Endodermal cell (in vitro differentiated cells): Measurements from ENCODE around the gene BSPH1. TPM values are rescaled to one million over a fixed set of nuclear protein-coding genes. Genes with fewer than 3 reads are reported as not detected.

Experiments
- DNase-seq: peaks from one replicate; pipeline ENCODE4 v3.0.0-alpha.2; 2017
- H3K27ac ChIP-seq: 2 replicates; pipeline ENCODE4 v1.5.1; 2013; ENCODE audit warnings: mild to moderate bottlenecking, low read depth, low read length, moderate library complexity
- H3K27me3 ChIP-seq: 2 replicates; pipeline ENCODE4 v1.6.1; 2013; ENCODE audit warnings: mild to moderate bottlenecking, low read length, moderate library complexity; ENCODE audit not compliant: insufficient read depth, control insufficient read depth, poor library complexity, severe bottlenecking
- H3K36me3 ChIP-seq: 2 replicates; pipeline ENCODE4 v1.7.0; 2013; ENCODE audit warnings: mild to moderate bottlenecking, low read length, moderate library complexity; ENCODE audit not compliant: control insufficient read depth, insufficient read depth
- H3K4me1 ChIP-seq: one replicate; pipeline ENCODE4 v1.7.0; 2013; ENCODE audit warnings: low read length; ENCODE audit not compliant: control insufficient read depth, insufficient read depth
- H3K4me3 ChIP-seq: 2 replicates; pipeline ENCODE4 v1.5.1; 2013; ENCODE audit warnings: mild to moderate bottlenecking, low read length, moderate library complexity
- H3K9ac ChIP-seq: 2 replicates; pipeline ENCODE4 v1.6.1; 2013; ENCODE audit warnings: mild to moderate bottlenecking, low read length, moderate library complexity; ENCODE audit not compliant: poor library complexity, severe bottlenecking; ENCODE audit errors: extremely low read depth
- H3K9me3 ChIP-seq: 2 replicates; pipeline ENCODE4 v1.6.1; 2013; ENCODE audit warnings: mild to moderate bottlenecking, low read length, moderate library complexity; ENCODE audit not compliant: control insufficient read depth
- H3K27ac Mint-ChIP-seq: 2 replicates; pipeline ENCODE4 v1.8.0; 2020; ENCODE audit warnings: mixed read lengths
- H3K27me3 Mint-ChIP-seq: 2 replicates; pipeline ENCODE4 v1.8.0; 2021; ENCODE audit warnings: mild to moderate bottlenecking, mixed read lengths; ENCODE audit not compliant: insufficient read depth
- H3K36me3 Mint-ChIP-seq: 2 replicates; pipeline ENCODE4 v1.8.0; 2020; ENCODE audit warnings: low read depth, mixed read lengths
- H3K4me1 Mint-ChIP-seq: 2 replicates; pipeline ENCODE4 v1.8.0; 2020; ENCODE audit warnings: mixed read lengths
- H3K4me3 Mint-ChIP-seq: 2 replicates; pipeline ENCODE4 v1.8.0; 2020; ENCODE audit warnings: mild to moderate bottlenecking, moderate library complexity, mixed read lengths
- H3K9me3 Mint-ChIP-seq: 2 replicates; pipeline ENCODE4 v1.8.0; 2020; ENCODE audit warnings: mild to moderate bottlenecking, mixed read lengths
- WGBS, 2 experiments: methylation state at CpG; one replicate each; pipeline versions ENCODE4 v1.1.5 to v1.1.7; 2013; ENCODE audit warnings: missing lambda C conversion rate in 2 of 2, mixed read lengths in 1 of 2; ENCODE audit not compliant: insufficient coverage in 1 of 2, insufficient read length in 1 of 2; 5-methylcytosine and 5-hydroxymethylcytosine counted together
- total RNA-seq, 2 donors: library from RNA; stranded (reverse); fragmentation: NEBNext Ultra II Directional in 1 of 2; extraction: Animal tissue kit (Norgen Biotek cat#: 25700) in 1 of 2; gene quantifications; 2 replicates in 1 of 2; 3 replicates in 1 of 2; pipeline ENCODE4 v1.2.1, GENCODE V29; 2021
- TF ChIP-seq, protein P1 (sequence below): fragments of 200-600 bp; sonication (generic); conservative IDR thresholded peaks from 2 replicates; pipeline ENCODE4 v1.5.0; 2021; ENCODE audit warnings: antibody characterized with exemption, mild to moderate bottlenecking

The BSPH1 gene
- total RNA-seq, 2 donors from 2014 or later: not detected

DNA sequence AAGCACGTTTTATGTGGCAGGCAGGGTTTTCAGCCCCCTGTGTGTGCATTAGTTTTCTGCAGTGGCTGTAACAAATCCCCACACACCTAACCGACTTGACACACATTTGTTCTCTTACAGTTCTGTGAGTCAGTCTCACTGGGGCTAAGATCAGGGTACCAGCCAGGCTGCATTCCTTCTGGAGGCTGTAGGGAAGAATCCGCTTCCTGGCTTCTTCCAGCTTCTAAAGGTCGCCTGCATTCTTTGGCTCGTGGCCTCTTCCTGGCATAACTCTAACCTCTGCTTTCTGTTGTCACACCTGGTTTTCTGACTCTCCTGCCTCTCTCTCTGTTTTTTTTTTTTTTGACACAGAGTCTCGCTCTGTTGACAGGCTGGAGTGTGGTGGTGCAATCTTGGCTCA is 8.9 kb upstream of the BSPH1 start:
- no peaks in the 10 kb centered on the region for H3K4me1 ChIP-seq
- H3K9me3 ChIP-seq: peaks cover 7% of the 10 kb centered on the region
- H3K27ac Mint-ChIP-seq: no peak overlapping the region
- H3K9me3 Mint-ChIP-seq: peaks cover 12% of the 10 kb centered on the region
- H3K9ac ChIP-seq: no peak overlapping the region
- H3K27me3 Mint-ChIP-seq: peaks cover 39% of the 10 kb centered on the region
- TF ChIP-seq, protein P1, sequence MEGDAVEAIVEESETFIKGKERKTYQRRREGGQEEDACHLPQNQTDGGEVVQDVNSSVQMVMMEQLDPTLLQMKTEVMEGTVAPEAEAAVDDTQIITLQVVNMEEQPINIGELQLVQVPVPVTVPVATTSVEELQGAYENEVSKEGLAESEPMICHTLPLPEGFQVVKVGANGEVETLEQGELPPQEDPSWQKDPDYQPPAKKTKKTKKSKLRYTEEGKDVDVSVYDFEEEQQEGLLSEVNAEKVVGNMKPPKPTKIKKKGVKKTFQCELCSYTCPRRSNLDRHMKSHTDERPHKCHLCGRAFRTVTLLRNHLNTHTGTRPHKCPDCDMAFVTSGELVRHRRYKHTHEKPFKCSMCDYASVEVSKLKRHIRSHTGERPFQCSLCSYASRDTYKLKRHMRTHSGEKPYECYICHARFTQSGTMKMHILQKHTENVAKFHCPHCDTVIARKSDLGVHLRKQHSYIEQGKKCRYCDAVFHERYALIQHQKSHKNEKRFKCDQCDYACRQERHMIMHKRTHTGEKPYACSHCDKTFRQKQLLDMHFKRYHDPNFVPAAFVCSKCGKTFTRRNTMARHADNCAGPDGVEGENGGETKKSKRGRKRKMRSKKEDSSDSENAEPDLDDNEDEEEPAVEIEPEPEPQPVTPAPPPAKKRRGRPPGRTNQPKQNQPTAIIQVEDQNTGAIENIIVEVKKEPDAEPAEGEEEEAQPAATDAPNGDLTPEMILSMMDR: no peak
- no peak for DNase-seq
- H3K4me3 Mint-ChIP-seq: no peak overlapping the region
- H3K27ac ChIP-seq: no peak overlapping the region
- no peaks in the 10 kb centered on the region for H3K4me1 Mint-ChIP-seq
- no peaks in the 10 kb centered on the region for H3K36me3 Mint-ChIP-seq
- no peaks in the 10 kb centered on the region for H3K27me3 ChIP-seq
- no peaks in the 10 kb centered on the region for H3K36me3 ChIP-seq
- H3K4me3 ChIP-seq: no peak overlapping the region
- WGBS, 2 experiments: 87 to 91% methylated on average over 5 to 6 of the region's 6 CpGs

DNA sequence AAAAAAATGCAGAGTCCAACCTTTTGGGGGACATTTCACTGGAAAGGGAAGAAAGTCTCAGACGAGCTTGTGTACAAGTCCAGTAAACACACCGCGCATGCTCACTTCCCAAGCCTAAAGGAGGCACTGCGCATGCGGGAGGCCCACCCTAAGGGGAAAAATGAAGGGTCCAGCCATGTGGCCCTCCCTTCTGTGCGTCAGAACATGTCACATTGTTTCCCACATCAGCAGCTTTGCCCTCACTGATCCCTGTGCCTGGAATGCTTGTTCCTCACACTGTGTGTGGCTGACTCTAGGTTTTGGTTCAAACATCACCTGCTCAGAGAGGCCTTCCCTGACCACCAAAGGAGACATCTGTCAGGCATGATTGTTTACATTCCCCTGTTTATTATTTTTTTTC is 6.8 kb upstream of the BSPH1 start:
- no peaks in the 10 kb centered on the region for H3K36me3 ChIP-seq
- WGBS, 2 experiments: 88 to 95% methylated on average over 5 to 6 of the region's 6 CpGs
- no peak overlapping the region for H3K4me3 Mint-ChIP-seq
- no peak overlapping the region for H3K4me3 ChIP-seq
- peaks cover 7% of the 10 kb centered on the region for H3K9me3 ChIP-seq
- no peaks in the 10 kb centered on the region for H3K27me3 ChIP-seq
- peaks cover 29% of the 10 kb centered on the region for H3K27me3 Mint-ChIP-seq
- H3K4me1 ChIP-seq: no peaks in the 10 kb centered on the region
- peaks cover 12% of the 10 kb centered on the region for H3K9me3 Mint-ChIP-seq
- TF ChIP-seq, protein P1: no peak
- H3K9ac ChIP-seq: no peak overlapping the region
- no peak overlapping the region for H3K27ac Mint-ChIP-seq
- no peak for DNase-seq
- no peak overlapping the region for H3K27ac ChIP-seq
- H3K36me3 Mint-ChIP-seq: no peaks in the 10 kb centered on the region
- H3K4me1 Mint-ChIP-seq: no peaks in the 10 kb centered on the region

DNA sequence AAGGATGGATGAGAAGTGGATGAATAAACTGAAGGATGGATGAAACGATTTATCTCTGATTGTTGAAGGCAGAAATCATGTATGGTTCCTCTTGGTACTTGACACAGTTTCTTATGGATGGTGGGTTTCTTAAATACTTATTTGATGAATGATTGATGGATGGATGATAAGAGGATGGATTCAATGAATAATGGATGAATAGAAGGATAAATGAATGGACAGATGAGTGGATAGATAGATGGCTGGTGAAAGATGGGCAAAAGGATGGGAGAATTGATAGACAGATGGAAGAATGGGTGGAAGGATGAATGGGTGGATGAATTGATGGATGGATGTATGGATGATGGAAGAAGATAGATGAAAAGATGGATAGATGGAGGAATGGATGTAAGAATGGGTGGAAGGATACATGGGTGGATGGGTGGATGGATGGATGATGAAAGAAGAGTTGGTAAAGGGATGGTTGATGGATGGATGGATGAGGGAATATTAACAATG is 4.3 kb upstream of the BSPH1 start:
- no peak overlapping the region for H3K27ac Mint-ChIP-seq
- TF ChIP-seq, protein P1: no peak

More for the DNA sequence above, 4.3 kb upstream of the BSPH1 start:
- no peaks in the 10 kb centered on the region for H3K36me3 Mint-ChIP-seq
- peaks cover 12% of the 10 kb centered on the region for H3K9me3 Mint-ChIP-seq
- no peaks in the 10 kb centered on the region for H3K4me1 ChIP-seq
- H3K27me3 ChIP-seq: no peaks in the 10 kb centered on the region
- H3K4me1 Mint-ChIP-seq: no peaks in the 10 kb centered on the region
- no peak overlapping the region for H3K4me3 Mint-ChIP-seq
- no peak for DNase-seq
- H3K27ac ChIP-seq: no peak overlapping the region
- H3K36me3 ChIP-seq: no peaks in the 10 kb centered on the region
- H3K9me3 ChIP-seq: no peaks in the 10 kb centered on the region
- peaks cover 19% of the 10 kb centered on the region for H3K27me3 Mint-ChIP-seq
- H3K9ac ChIP-seq: no peak overlapping the region
- 58 to 83% methylated on average over 1 of the region's 1 CpG for WGBS, 2 experiments
- no peak overlapping the region for H3K4me3 ChIP-seq
